Measurements from ENCODE around the gene NDUFV1. TPM values are rescaled to one million over a fixed set of nuclear protein-coding genes. Genes with fewer than 3 reads are reported as not detected.
A peak's percentile ranks its signal among the peaks of the same experiment; 100 is the strongest.
"Not testable (repeated sequence)": the region's sequence is repeated elsewhere in the genome, so short reads cannot be mapped to it uniquely, and the experiment has no call there.

The NDUFV1 gene
- total RNA-seq, 2 experiments from 2014 or later: 223 to 224 TPM

DNA sequence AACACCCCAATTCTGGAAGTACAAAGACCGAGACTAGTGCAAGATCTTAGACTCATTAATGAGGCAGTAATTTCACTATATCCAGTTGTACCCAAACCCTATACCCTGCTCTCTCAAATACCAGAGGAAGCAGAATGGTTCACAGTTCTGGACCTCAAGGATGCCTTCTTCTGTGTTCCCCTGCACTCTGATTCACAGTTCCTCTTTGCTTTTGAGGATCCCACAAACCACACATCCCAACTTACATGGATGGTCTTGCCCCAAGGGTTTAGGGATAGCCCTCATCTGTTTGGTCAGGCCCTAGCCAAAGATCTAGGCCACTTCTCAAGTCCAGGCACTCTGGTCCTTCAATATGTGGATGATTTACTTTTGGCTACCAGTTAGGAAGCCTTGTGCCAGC is 17.1 kb downstream of the NDUFV1 start:
- intact Hi-C loops (cut with DNase I, micrococcal nuclease); H3K27me3 ChIP-seq (ENCODE audit: control insufficient read depth in 1 of 2, insufficient read depth in 2 of 2, low read length in 2 of 2); H3K36me3 Mint-ChIP-seq (ENCODE audit: low read depth); H3K9me3 Mint-ChIP-seq; H3K4me3 Mint-ChIP-seq; H3K36me3 ChIP-seq (ENCODE audit: insufficient read depth, low read length); CTCF ChIA-PET; H3K4me3 ChIP-seq (ENCODE audit: low read length); DNase-seq; H3K27me3 Mint-ChIP-seq; ATAC-seq (ENCODE audit: poor library complexity); H3K27ac ChIP-seq (ENCODE audit: low read depth in 1 of 2, low read length in 2 of 2); H3K4me1 Mint-ChIP-seq (ENCODE audit: low read depth); H3K4me1 ChIP-seq (ENCODE audit: insufficient read depth, low read length); H3K27ac Mint-ChIP-seq; H3K9me3 ChIP-seq (ENCODE audit: control insufficient read depth in 1 of 2, insufficient read depth in 1 of 2, low read length in 2 of 2): not testable (repeated sequence)
- POLR2A ChIA-PET: interaction anchor here (0.6 kb wide), 1 partner anchor 1005 kb away, joined by 3 read pairs; no protein-coding TSS in a partner anchor

DNA sequence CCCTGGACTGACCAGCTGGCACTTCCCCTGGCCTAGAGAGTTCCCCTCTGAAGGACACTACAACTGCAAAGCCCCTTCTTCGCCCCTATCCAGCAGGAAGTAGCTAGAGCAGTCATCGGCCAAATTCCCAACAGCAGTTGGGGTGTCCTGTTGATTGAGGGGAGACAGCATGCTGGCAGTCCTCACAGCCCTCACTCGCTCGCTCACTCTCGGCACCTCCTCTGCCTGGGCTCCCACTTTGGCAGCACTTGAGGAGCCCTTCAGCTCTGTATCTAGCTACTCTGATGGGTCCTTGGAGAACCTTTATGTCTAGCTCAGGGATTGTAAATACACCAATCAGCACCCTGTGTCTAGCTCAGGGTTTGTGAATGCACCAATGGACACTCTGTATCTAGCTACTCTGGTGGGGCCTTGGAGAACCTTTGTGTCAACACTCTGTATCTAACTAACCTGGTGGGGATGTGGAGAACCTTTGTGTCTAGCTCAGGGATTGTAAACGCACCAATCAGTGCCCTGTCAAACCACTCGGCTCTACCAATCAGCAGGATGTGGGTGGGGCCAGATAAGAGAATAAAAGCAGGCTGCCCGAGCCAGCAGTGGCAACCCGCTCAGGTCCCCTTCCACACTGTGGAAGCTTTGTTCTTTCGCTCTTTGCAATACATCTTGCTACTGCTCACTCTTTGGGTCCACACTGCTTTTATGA is 19.5 kb downstream of the NDUFV1 start:
- intact Hi-C loops (cut with DNase I, micrococcal nuclease); POLR2A ChIA-PET; H3K27ac ChIP-seq (ENCODE audit: low read depth in 1 of 2, low read length in 2 of 2); ATAC-seq (ENCODE audit: poor library complexity); H3K4me3 ChIP-seq (ENCODE audit: low read length); DNase-seq; H3K9me3 Mint-ChIP-seq; H3K27me3 ChIP-seq (ENCODE audit: control insufficient read depth in 1 of 2, insufficient read depth in 2 of 2, low read length in 2 of 2); H3K27me3 Mint-ChIP-seq; CTCF ChIA-PET; H3K4me1 Mint-ChIP-seq (ENCODE audit: low read depth); H3K9me3 ChIP-seq (ENCODE audit: control insufficient read depth in 1 of 2, insufficient read depth in 1 of 2, low read length in 2 of 2); H3K36me3 Mint-ChIP-seq (ENCODE audit: low read depth); H3K27ac Mint-ChIP-seq; H3K36me3 ChIP-seq (ENCODE audit: insufficient read depth, low read length); H3K4me3 Mint-ChIP-seq: not testable (repeated sequence)
- H3K4me1 ChIP-seq (ENCODE audit: insufficient read depth, low read length): peaks cover 20% of the 10 kb centered on the region

- intact Hi-C loops (cut with DNase I, micrococcal nuclease): no loop called here
- no peak overlapping the region for H3K27ac ChIP-seq (ENCODE audit: low read depth in 1 of 2, low read length in 2 of 2)
- H3K4me3 ChIP-seq (ENCODE audit: low read length): no peak overlapping the region
- Mint-ChIP-seq H3K27ac (no peak overlapping the region), H3K4me3 (peak overlapping the region; percentile 66), H3K9me3 (no peaks in the 10 kb centered on the region), H3K4me1 (ENCODE audit: low read depth) (peaks cover 6% of the 10 kb centered on the region), H3K36me3 (ENCODE audit: low read depth) (no peaks in the 10 kb centered on the region), H3K27me3 (no peaks in the 10 kb centered on the region)
- ChIA-PET CTCF (no interaction called here), POLR2A (no interaction called here)
- ATAC-seq (ENCODE audit: poor library complexity) (no peak), DNase-seq (peak in 1 of 14 experiments; percentile 13)
- peaks cover 22% of the 10 kb centered on the region for H3K4me1 ChIP-seq (ENCODE audit: insufficient read depth, low read length)
- H3K9me3 ChIP-seq (ENCODE audit: control insufficient read depth in 1 of 2, insufficient read depth in 1 of 2, low read length in 2 of 2): no peaks in the 10 kb centered on the region
- H3K27me3 ChIP-seq (ENCODE audit: control insufficient read depth in 1 of 2, insufficient read depth in 2 of 2, low read length in 2 of 2): no peaks in the 10 kb centered on the region
- no peaks in the 10 kb centered on the region for H3K36me3 ChIP-seq (ENCODE audit: insufficient read depth, low read length)
- TF ChIP-seq, protein P1, sequence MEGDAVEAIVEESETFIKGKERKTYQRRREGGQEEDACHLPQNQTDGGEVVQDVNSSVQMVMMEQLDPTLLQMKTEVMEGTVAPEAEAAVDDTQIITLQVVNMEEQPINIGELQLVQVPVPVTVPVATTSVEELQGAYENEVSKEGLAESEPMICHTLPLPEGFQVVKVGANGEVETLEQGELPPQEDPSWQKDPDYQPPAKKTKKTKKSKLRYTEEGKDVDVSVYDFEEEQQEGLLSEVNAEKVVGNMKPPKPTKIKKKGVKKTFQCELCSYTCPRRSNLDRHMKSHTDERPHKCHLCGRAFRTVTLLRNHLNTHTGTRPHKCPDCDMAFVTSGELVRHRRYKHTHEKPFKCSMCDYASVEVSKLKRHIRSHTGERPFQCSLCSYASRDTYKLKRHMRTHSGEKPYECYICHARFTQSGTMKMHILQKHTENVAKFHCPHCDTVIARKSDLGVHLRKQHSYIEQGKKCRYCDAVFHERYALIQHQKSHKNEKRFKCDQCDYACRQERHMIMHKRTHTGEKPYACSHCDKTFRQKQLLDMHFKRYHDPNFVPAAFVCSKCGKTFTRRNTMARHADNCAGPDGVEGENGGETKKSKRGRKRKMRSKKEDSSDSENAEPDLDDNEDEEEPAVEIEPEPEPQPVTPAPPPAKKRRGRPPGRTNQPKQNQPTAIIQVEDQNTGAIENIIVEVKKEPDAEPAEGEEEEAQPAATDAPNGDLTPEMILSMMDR (IDR thresholded peaks at IDR 0.05): no peak
Measured at GRCh38 chr11:67626970-67627369, 20.2 kb downstream of the NDUFV1 start.

DNA sequence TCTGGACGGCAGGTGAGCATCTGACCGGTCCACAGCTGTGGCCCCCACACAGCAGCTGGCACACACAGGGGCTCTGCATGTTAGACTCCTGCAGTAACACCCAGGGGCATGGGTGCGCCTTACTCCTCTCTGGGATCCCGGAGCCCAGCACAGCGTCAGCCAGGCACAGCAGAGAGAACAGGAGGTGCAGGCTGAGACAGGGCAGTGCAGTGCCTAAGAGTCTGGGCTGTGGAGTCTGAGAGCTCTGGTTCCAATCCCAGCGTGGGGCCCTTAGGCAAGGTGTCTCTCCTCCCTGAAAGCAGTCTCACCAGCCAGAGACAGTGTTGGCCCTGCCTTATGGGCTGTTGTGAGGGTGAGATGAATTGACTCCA is 20.7 kb downstream of the NDUFV1 start:
- TF ChIP-seq, protein P1 (IDR thresholded peaks at IDR 0.05): no peak
- ATAC-seq (ENCODE audit: poor library complexity): no peak
- Histone ChIP-seq H3K36me3 (ENCODE audit: insufficient read depth, low read length) (no peaks in the 10 kb centered on the region), H3K4me3 (ENCODE audit: low read length) (no peak overlapping the region), H3K27me3 (ENCODE audit: control insufficient read depth in 1 of 2, insufficient read depth in 2 of 2, low read length in 2 of 2) (no peaks in the 10 kb centered on the region), H3K9me3 (ENCODE audit: control insufficient read depth in 1 of 2, insufficient read depth in 1 of 2, low read length in 2 of 2) (no peaks in the 10 kb centered on the region), H3K27ac (ENCODE audit: low read depth in 1 of 2, low read length in 2 of 2) (no peak overlapping the region), H3K4me1 (ENCODE audit: insufficient read depth, low read length) (peaks cover 22% of the 10 kb centered on the region)
- Mint-ChIP-seq H3K9me3 (no peaks in the 10 kb centered on the region), H3K4me3 (peak overlapping the region; percentile 66), H3K27ac (no peak overlapping the region), H3K36me3 (ENCODE audit: low read depth) (no peaks in the 10 kb centered on the region), H3K27me3 (no peaks in the 10 kb centered on the region), H3K4me1 (ENCODE audit: low read depth) (peaks cover 6% of the 10 kb centered on the region)
- CTCF ChIA-PET: no interaction called here
- intact Hi-C loops (cut with DNase I, micrococcal nuclease): no loop called here
- DNase-seq: no peak
- POLR2A ChIA-PET: interaction anchor here (3.8 to 4.5 kb wide), 2 partner anchors 23 to 44 kb away, joined by 16 to 51 read pairs; partner anchors contain the start of genes ACY3 and GSTP1

Data from CD4-positive, alpha-beta T cell (primary cell).